Fibroblast of mammary gland (primary cell): ENCODE measurements around the gene NDUFS6.
A peak's percentile ranks its signal among the peaks of the same experiment; 100 is the strongest.

ENCODE experiments used
- DNase-seq: peaks from one replicate; pipeline ENCODE4 v3.0.0-alpha.2; 2010; ENCODE audit warnings: low read depth
- H3K4me3 ChIP-seq: 2 replicates; pipeline ENCODE4 v1.5.1; 2011; ENCODE audit warnings: low read depth, mild to moderate bottlenecking, low read length, moderate library complexity; ENCODE audit not compliant: control insufficient read depth
- TF ChIP-seq, protein P1 (sequence below): conservative IDR thresholded peaks from 2 replicates; pipeline ENCODE4 v1.5.1; 2011; ENCODE audit warnings: low read depth, low read length, inconsistent platforms; ENCODE audit not compliant: control insufficient read depth, insufficient read depth

NDUFS6 gene

DNA sequence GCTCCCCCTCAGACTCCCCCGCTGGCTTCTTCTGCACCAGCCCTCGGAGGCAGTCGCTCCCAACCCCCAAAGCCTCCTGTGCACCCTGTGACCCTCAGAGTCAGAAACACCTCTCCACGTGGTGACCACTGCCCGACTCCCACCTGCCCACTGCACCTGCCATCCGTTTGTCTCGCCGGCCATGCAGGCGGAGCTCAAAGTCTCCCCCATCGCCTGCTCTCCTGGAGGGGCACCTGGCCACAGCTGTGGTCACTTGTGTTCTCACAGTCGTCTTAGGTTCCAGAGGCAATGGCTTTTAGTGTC is 39.8 kb upstream of the NDUFS6 start:
- no peak for DNase-seq
- H3K4me3 ChIP-seq, result no peak overlapping the region

GRCh38 chr5:1762121-1762882 is 38.9 kb upstream of the NDUFS6 start:
- no peak overlapping the region for H3K4me3 ChIP-seq
- no peak for DNase-seq
- TF ChIP-seq, protein P1, sequence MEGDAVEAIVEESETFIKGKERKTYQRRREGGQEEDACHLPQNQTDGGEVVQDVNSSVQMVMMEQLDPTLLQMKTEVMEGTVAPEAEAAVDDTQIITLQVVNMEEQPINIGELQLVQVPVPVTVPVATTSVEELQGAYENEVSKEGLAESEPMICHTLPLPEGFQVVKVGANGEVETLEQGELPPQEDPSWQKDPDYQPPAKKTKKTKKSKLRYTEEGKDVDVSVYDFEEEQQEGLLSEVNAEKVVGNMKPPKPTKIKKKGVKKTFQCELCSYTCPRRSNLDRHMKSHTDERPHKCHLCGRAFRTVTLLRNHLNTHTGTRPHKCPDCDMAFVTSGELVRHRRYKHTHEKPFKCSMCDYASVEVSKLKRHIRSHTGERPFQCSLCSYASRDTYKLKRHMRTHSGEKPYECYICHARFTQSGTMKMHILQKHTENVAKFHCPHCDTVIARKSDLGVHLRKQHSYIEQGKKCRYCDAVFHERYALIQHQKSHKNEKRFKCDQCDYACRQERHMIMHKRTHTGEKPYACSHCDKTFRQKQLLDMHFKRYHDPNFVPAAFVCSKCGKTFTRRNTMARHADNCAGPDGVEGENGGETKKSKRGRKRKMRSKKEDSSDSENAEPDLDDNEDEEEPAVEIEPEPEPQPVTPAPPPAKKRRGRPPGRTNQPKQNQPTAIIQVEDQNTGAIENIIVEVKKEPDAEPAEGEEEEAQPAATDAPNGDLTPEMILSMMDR, result no peak

More for the DNA sequence above, 39.8 kb upstream of the NDUFS6 start:
- TF ChIP-seq, protein P1, result no peak

DNA sequence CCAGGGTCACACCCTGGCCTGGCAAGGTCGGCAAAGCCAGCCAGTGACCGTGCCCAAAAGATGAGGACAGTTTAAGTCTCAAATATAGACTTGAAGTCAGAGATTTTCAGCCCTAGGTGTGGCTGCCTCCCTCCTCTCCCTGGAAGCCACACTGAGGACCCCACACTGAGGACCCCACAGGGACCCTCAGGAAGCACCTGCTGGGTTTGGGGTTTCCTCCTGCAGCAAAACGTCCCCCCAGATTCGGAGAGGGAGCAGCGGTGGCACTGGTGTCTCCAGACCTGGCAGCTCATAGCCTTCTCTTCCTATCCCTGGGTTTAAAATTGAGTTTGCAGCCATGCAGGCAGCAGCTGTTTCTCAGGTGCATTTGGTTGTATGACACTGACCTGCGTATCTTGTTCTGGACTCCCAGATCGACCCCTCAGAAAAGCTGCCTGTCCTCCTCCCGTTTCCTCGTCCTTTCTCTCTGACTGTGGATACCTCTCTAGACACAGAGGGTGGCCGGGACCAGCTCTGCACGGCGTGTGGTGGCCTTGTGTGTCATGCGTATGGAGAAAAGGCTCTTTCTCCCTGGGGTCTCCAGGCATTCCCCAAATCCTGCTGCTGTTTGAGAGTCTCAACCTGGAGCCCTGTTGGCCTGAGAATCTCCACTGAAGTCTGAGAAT is 38.2 kb upstream of the NDUFS6 start:
- TF ChIP-seq, protein P1, result no peak
- H3K4me3 ChIP-seq, result no peak overlapping the region
- no peak for DNase-seq

GRCh38 chr5:1763548-1763911 is 37.7 kb upstream of the NDUFS6 start:
- peak; percentile 76 for DNase-seq
- TF ChIP-seq, protein P1, result peak; percentile 94
- H3K4me3 ChIP-seq, result no peak overlapping the region

DNA sequence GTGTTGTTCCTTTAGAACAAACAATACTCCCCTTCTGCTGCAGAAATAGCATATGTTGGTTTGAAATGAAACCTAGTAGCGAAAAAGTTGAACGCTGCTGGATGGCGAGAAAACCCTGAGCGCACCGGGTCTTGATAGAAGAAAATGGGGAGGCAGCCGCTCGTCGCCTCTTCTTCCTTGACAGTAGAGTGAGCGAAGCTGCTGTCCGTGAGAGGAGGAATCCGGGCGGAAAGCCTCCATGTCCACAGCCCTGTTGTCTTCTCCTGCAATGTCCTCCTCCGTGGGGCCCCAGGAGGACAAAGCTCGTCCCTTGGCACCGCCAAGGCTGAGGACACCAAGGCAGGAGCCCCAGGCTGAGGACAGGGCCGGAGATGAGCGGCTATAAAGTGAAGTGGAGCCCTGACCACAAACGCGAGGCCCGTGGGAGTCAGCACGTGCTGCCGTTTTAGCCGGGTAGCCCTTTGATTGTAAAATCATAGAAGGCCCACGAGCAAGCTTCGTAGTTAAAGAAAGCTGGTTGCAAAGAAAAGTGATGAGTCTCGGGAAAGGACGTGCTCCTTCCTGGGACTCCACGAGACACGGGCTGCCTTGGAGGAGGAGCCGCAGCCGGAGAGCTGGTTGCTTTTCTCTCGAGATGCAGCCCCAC is 37.1 kb upstream of the NDUFS6 start:
- TF ChIP-seq, protein P1, result no peak
- DNase-seq, result no peak

DNA sequence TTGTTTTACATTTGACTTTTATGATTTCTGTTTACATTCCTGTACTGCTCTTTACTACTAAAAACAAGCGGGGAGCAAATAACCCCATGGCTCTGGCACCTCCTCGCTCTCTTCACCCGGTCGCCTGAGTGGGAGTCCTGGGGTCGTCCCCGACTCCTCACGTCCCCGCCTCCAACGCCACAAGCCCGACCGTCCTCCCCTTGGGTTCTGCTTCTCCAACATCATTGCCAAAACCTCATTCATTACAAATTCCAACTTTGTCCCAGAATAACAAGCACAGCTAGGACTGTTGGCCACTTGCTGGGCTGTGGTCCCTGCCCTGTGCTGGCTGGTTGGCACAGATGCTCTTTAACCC is 36.6 kb upstream of the NDUFS6 start:
- no peak overlapping the region for H3K4me3 ChIP-seq
- no peak for DNase-seq
- TF ChIP-seq, protein P1, result no peak

More for the DNA sequence above, 37.1 kb upstream of the NDUFS6 start:
- no peak overlapping the region for H3K4me3 ChIP-seq
